Neural cell (in vitro differentiated cells): ENCODE data around the gene COL19A1. TPM values are rescaled to one million over a fixed set of nuclear protein-coding genes. Genes with fewer than 3 reads are reported as not detected.

ENCODE experiments used
- H2AFZ ChIP-seq: fragments of 200-600, 300-800 bp; sonication (generic), shearing (Covaris generic); 2 replicates; pipeline ENCODE4 v1.6.0; 2014; ENCODE audit warnings: low read depth, mild to moderate bottlenecking, antibody characterized with exemption, low read length, moderate library complexity
- H3F3A ChIP-seq: fragments of 200-600 bp; shearing (Covaris generic); 2 replicates; pipeline ENCODE4 v1.6.1; 2016; ENCODE audit warnings: mild to moderate bottlenecking, moderate library complexity, mixed read lengths, antibody characterized with exemption, low read length; ENCODE audit not compliant: insufficient read depth, poor library complexity, severe bottlenecking
- H3K27ac ChIP-seq: fragments of 200-600, 300-800 bp; sonication (generic), shearing (Covaris generic); 2 replicates; pipeline ENCODE4 v1.5.1; 2014; ENCODE audit warnings: mild to moderate bottlenecking, low read length, moderate library complexity
- H3K27me3 ChIP-seq: fragments of 300-800, 200-600 bp; sonication (generic), shearing (Covaris generic); 2 replicates; pipeline ENCODE4 v1.6.0; 2014; ENCODE audit warnings: mild to moderate bottlenecking, low read depth, low read length, moderate library complexity; ENCODE audit not compliant: insufficient read depth
- H3K36me3 ChIP-seq: fragments of 300-800, 200-600 bp; sonication (generic), shearing (Covaris generic); 2 replicates; pipeline ENCODE4 v1.5.1; 2014; ENCODE audit warnings: mild to moderate bottlenecking, antibody characterized with exemption, low read length, moderate library complexity; ENCODE audit not compliant: insufficient read depth
- H3K4me2 ChIP-seq: fragments of 300-800, 200-600 bp; sonication (generic), shearing (Covaris generic); 2 replicates; pipeline ENCODE4 v1.6.0; 2014; ENCODE audit warnings: mild to moderate bottlenecking, low read length
- H3K4me3 ChIP-seq: fragments of 300-800, 200-600 bp; sonication (generic), shearing (Covaris generic); 2 replicates; pipeline ENCODE4 v1.5.1; 2014; ENCODE audit warnings: mild to moderate bottlenecking, low read length, moderate library complexity
- H3K79me2 ChIP-seq: fragments of 200-600 bp; shearing (Covaris generic); replicated peaks from 2 replicates; pipeline ENCODE4 v1.6.0; 2014; ENCODE audit warnings: mild to moderate bottlenecking, low read length, moderate library complexity; ENCODE audit not compliant: insufficient read depth
- H3K9ac ChIP-seq: fragments of 300-800, 200-600 bp; sonication (generic), shearing (Covaris generic); 2 replicates; pipeline ENCODE4 v1.6.1; 2016; ENCODE audit warnings: mild to moderate bottlenecking, low read length, mixed read lengths
- H3K9me2 ChIP-seq: fragments of 200-600 bp; shearing (Covaris generic); 2 replicates; pipeline ENCODE4 v1.6.1; 2016; ENCODE audit warnings: mild to moderate bottlenecking, low read length, mixed read lengths; ENCODE audit not compliant: insufficient read depth
- H3K9me3 ChIP-seq: fragments of 200-600, 300-800 bp; sonication (generic), shearing (Covaris generic); 2 replicates; pipeline ENCODE4 v1.6.1; 2016; ENCODE audit warnings: mild to moderate bottlenecking, mixed run types, low read length, moderate library complexity, mixed read lengths
- H4K20me1 ChIP-seq: fragments of 200-600 bp; shearing (Covaris generic); 2 replicates; pipeline ENCODE4 v1.6.1; 2016; ENCODE audit warnings: mild to moderate bottlenecking, mixed run types; ENCODE audit not compliant: insufficient read depth
- CTCF ChIP-seq: fragments of 450-650 bp; IDR thresholded peaks from 2 replicates; pipeline ENCODE4 v1.5.1; 2014; ENCODE audit warnings: antibody characterized with exemption, mild to moderate bottlenecking, moderate library complexity; ENCODE audit not compliant: poor library complexity, severe bottlenecking
- EP300 ChIP-seq: fragments of 450-650 bp; conservative IDR thresholded peaks from 2 replicates; pipeline ENCODE4 v1.6.1; 2014; ENCODE audit warnings: antibody characterized with exemption, mild to moderate bottlenecking, moderate library complexity; ENCODE audit not compliant: poor library complexity, severe bottlenecking
- EZH2 ChIP-seq: fragments of 200-600, 300-800 bp; shearing (Covaris generic), sonication (generic); IDR thresholded peaks from 2 replicates; pipeline ENCODE4 v1.6.1; 2014; ENCODE audit warnings: antibody characterized with exemption, low read length, borderline replicate concordance, mild to moderate bottlenecking; ENCODE audit not compliant: insufficient read depth, poor library complexity, severe bottlenecking
- MXI1 ChIP-seq: fragments of 450-650 bp; conservative IDR thresholded peaks from 2 replicates; pipeline ENCODE4 v1.6.1; 2014; ENCODE audit warnings: antibody characterized with exemption, mild to moderate bottlenecking; ENCODE audit not compliant: poor library complexity, severe bottlenecking
- POLR2AphosphoS5 ChIP-seq: IDR thresholded peaks from 2 replicates; pipeline ENCODE4 v1.6.1; 2012
- RAD21 ChIP-seq: fragments of 450-650 bp; conservative IDR thresholded peaks from 2 replicates; pipeline ENCODE4 v1.6.1; 2014; ENCODE audit warnings: antibody characterized with exemption, mild to moderate bottlenecking, moderate library complexity
- REST ChIP-seq: IDR thresholded peaks from 2 replicates; pipeline ENCODE4 v1.6.1; 2012; ENCODE audit warnings: borderline replicate concordance
- SMC3 ChIP-seq: fragments of 450-650 bp; conservative IDR thresholded peaks from 2 replicates; pipeline ENCODE4 v1.6.1; 2014; ENCODE audit warnings: antibody characterized with exemption, mild to moderate bottlenecking, moderate library complexity; ENCODE audit not compliant: poor library complexity
- TAF1 ChIP-seq: IDR thresholded peaks from 2 replicates; pipeline ENCODE4 v1.6.1; 2012; ENCODE audit warnings: low read depth
- polyA plus RNA-seq: library from polyadenylated mRNA; depleted of rRNA; stranded (reverse); fragments of >200 nt; gene quantifications from 2 replicates; pipeline ENCODE4 v1.2.3, GENCODE V29; 2014

Gene COL19A1
- polyA plus RNA-seq, 1 donor from 2014 or later, result 0.24 TPM

GRCh38 chr6:70062010-70062409 is 195.7 kb downstream of the COL19A1 start:
- no peaks in the 10 kb centered on the region for H3F3A ChIP-seq
- H3K36me3 ChIP-seq, result no peaks in the 10 kb centered on the region
- H3K79me2 ChIP-seq, result no peaks in the 10 kb centered on the region
- no peaks in the 10 kb centered on the region for H4K20me1 ChIP-seq
- no peaks in the 10 kb centered on the region for H3K9me2 ChIP-seq
- no peak for TF ChIP-seq REST
- TF ChIP-seq RAD21, result no peak
- no peak for TF ChIP-seq TAF1
- no peaks in the 10 kb centered on the region for H3K9me3 ChIP-seq
- H3K27ac ChIP-seq, result no peak overlapping the region
- no peak overlapping the region for H3K9ac ChIP-seq
- no peak overlapping the region for H3K4me2 ChIP-seq
- H2AFZ ChIP-seq, result no peak overlapping the region
- H3K27me3 ChIP-seq, result no peaks in the 10 kb centered on the region
- H3K4me3 ChIP-seq, result no peak overlapping the region

- TF ChIP-seq SMC3 (no peak), REST (no peak), EP300 (no peak), CTCF (no peak), RAD21 (no peak), MXI1 (no peak), TAF1 (no peak), EZH2 (no peak), POLR2AphosphoS5 (no peak)
- Histone ChIP-seq H3F3A (no peaks in the 10 kb centered on the region), H3K36me3 (no peaks in the 10 kb centered on the region)
Observed at GRCh38 chr6:70072540-70073179, 206.3 kb downstream of the COL19A1 start.

More at GRCh38 chr6:70072540-70073179, 206.3 kb downstream of the COL19A1 start:
- H3K4me3 ChIP-seq, result no peak overlapping the region
- no peaks in the 10 kb centered on the region for H4K20me1 ChIP-seq
- no peak overlapping the region for H2AFZ ChIP-seq
- no peaks in the 10 kb centered on the region for H3K9me2 ChIP-seq
- no peak overlapping the region for H3K4me2 ChIP-seq
- no peaks in the 10 kb centered on the region for H3K9me3 ChIP-seq
- no peak overlapping the region for H3K27ac ChIP-seq
- H3K9ac ChIP-seq, result no peak overlapping the region
- H3K27me3 ChIP-seq, result no peaks in the 10 kb centered on the region
- H3K79me2 ChIP-seq, result no peaks in the 10 kb centered on the region
